Measurements from ENCODE around the gene PDE10A.
"Not testable (repeated sequence)": the region's sequence is repeated elsewhere in the genome, so short reads cannot be mapped to it uniquely, and the experiment has no call there.

Gene PDE10A

DNA sequence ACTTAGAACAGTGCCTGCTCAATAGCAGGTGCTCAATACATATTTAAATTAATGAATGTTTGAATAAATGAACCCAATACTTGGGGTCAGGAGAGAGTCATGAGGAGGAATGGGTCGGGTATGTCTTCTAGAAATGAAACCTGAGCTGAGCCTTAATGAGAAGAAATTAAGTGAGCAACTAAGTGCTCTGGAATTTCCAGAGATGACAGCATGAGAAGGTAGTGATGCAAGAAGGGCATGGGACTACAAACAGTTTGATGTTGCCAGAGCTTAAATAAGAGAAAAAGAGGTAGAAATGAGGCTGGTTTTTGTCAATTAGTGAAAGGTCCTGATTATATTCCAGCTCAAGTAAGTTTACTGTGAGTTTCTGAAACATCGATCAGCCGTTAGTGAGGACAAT, 82.9 kb downstream of the PDE10A start:
- DNase-seq = no peak

DNA sequence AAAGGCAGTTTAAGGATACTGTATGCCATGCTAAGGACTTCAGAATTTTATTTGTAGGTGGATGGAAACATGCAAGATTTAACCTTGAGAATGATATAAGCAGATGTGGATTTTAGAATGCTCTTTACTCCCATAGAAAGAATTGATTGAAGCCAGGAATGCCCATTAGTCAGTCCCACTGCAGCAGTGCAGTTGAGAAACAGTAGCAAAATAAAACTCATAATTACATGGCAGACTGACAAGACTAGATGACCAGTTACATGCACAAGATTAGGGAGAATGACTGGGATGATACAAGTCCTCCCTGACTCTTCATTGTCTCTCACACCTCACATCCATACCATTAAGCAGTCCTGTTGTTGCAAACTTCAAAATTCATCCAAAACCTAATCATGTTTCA, 83.9 kb downstream of the PDE10A start:
- no peak for DNase-seq

DNA sequence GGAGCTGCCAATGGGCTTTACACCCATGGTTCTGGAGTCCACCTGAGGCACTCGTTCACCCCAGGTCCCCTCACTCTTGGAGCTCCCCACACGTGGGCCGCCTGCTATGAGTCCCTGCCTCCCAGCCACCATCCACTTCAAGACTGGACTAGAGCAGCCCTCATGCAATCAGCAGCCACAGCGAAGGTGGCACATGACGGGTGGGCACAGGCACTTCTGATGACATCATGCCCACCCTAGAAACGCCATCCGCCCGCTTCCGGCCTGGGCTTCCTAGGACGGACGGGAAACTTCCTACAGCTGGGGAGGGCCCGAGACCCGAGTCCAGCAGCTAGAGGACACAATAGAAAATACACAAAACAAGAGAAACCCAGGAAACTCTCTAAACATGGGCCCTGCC, 85.5 kb downstream of the PDE10A start:
- no peak for DNase-seq

DNA sequence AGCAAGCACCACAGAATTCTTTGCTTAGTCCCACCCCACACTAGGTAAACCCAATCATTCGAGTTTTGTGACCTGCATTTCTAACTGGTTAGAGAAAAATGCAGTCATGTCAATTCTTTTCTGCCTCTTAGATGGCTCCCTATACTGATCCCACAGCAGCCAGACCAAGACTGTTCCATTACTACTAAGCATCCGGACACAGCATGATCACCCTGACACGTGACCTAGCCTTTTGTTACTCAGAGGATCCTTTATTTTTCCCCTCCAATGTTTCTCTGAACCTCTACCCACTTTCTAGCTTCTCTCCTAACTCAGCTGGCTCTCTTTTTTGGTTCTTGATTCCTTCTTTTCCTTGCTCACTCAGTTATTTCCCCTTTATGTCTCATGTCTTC, 87.9 kb downstream of the PDE10A start:
- DNase-seq = no peak

DNA sequence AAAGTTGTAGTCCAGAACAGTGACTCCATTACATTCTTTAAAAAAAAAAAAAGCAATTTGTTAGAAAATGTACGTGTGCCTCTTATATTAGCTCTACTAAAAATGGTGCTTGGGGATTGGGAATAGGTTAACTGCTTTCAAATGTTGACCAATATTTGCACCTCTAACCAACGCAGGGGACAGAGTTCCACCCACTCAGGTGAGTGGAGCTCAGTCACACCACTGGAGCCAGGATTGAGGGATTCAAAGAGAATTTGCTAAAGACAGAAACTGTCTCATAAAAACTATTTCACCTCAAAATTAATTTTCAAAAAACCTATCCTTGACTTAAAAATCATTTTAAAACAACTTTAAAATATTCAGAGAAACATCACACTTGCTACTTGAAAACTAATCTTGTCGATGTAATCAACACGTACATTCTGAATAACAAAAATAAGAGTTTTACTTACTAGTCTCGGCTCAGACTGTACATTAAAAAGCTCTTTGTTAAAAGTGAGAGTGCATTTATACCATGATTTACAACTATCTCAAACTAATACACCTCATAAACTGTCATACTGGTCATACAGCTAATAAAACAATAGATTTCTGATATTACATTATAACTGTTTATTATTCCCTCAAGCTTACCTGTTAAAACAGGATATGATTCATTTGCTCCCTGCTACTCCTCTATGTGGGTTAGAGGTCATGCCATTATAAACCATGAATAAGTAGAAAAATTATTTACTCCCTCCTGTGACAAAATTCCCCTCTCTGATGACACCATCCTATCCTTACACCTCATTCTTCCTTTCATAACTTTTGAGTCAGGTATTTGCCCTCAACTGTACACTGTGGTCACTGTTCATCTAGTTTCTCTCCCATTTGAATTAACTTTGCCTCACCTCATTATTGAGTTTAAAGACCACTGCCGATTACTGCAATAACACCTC, 88.6 kb downstream of the PDE10A start:
- no peak for DNase-seq

DNA sequence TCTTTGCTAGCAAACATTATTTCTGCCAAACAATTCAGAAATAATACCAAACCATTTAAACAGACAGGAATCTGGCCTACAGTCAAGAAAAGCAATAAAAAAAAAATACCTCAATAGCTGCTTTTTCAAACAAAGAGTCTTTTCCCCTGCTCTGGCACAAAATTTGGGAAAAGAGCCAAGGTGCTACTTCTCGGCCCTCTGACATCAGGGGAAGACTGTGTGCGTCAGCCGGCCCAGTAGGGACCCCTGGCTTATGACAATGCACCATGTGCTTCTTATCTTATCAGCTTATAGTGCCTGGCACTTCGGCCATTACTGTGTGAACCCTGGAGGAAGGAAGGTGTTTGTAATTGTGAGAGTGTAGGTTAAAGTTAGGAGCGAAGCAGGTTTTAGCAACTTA, 89.4 kb downstream of the PDE10A start:
- DNase-seq = no peak

DNA sequence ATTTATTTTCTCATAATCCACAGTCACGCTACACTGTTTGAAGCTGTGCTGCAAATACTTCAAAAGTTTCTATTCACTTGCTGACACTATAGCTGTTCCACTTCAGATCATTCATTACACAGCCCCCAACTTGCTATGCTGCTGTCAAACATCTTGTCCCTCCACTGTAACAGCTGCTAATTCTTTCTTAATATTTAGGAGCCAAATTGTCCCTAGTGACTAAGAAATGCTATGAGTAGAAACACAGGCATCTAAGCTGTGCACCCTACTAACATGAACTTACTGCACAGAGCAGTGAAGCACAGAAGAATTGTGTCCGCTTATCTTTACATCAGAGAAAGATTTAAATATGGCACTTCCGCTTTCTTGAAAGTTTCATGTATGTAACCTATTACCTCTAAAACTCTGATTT, 91.3 kb downstream of the PDE10A start:
- no peak for DNase-seq

DNA sequence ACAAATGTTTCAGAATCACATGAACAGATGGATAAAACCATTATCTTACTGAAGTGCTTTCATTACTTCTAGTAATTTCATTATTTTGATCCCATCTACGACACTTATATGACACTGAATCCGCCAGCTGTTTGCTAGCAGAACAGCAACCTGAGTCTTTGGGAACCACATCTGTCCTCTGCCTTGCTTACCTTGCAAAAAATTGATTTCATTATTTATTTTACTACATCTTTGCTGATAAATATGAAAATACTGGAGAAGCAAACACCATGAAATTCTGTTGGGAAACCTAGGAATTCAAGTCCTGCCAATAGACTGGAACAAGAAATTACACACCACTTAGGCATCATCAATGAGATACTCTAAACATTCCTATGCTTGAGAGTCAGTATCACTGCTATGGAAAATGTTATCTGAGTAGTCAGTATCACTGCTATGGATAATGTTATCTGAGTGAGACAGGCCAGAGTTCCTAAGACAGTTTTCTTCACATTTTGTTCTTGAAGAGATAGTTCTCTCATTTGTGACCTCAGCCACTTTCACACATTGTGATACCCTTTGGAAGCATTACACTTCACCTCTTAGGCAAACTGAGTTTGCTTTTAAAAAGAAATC, 91.9 kb downstream of the PDE10A start:
- no peak for DNase-seq

DNA sequence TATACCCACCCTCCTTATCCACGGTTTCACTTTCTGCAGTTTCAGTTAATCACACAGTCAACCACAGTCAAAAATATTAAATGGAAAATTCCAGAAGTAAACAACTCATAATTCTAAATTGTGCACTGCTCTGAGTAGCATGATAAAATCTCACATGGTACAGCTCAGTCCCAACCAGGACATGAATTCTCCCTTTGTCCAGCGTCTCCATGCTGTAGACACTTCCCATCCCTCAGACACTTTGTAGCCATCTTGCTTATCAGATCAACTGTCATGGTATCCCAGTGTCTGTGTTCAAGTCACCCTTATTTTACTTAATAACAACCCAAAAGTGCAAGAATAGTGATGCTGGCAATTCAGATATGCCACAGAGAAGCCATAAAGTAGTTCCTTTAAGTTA, 94.7 kb downstream of the PDE10A start:
- DNase-seq = no peak

DNA sequence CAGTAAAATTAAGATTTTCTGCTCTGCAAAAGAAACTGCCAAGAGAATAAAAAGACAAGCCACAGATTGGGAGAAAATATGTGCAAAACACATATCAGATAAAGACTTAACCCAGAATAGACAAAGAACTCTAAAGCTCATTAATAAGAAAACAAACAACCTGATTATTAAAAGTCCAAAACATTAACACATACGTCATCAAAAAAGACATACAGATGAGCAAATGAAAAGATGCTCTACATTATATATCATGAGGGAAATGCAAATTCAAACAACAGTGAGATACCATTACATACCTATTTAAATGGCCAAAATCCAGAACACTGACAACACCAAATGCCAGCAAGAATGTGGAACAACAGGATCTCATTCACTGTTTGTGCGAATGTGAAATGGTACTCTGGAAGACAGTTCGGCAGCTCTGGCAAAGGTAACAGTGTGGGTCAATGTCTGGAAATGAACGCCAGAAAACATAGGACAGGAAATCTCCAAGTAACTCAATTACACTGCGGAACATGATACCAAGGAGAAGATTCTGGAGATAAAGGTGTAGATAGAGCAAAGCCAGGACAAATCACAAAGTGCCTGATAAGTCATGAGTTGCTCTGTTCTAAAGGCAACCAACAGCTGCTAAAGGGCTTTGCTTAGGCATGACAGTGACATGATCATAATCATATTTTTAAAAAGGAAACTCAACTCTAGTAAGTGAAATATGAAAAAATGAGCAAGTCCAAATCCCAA, 96.8 kb downstream of the PDE10A start:
- no peak for DNase-seq

DNA sequence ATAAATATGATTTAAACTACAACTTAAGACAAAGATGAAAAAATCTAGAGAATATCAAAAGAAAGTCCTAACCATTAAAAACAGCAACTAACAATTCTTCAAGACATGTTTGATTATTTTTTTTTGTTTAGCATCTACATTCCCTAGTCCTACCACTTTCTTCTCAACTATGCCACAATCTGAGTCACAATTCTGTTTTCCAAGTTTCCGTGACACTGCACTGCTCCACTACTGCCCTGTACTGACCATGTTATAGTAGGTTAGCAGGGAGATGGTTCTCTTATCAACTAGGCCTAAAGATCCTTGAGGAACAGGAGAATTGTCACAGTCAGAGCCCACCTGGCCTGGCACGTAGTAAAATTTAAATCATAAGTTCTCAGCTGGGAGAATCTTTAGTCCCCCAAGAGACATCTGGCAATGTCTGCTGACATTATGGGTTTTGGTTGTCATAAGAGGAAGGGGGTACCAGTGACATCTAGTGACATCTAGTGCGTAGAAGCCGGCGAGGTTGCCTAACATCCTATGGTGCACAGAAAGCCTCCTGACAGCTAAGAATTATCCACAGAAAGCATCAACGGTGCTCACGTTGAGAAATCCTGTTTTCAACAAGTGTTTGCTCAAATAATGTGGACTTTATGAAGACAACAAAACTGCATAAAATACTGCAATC, 100.5 kb downstream of the PDE10A start:
- no peak for DNase-seq

DNA sequence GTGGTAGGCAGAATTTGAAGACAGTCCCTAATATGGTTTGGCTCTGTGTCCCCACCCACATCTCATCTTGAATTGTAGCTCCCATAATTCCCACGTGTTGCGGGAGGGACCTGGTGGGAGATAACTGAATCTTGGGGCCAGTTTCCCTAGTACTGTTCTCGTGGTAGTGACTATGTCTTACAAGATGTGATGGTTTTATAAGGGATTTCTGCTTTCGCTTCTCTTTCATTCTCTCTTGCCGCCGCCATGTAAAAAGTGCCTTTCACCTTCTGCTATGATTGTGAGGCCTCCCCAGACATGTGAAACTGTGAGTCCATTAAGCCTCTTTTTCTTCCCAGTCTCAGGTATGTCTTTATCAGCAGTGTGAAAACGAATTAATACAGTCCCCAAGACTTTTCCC, 103.4 kb downstream of the PDE10A start:
- DNase-seq = no peak

DNA sequence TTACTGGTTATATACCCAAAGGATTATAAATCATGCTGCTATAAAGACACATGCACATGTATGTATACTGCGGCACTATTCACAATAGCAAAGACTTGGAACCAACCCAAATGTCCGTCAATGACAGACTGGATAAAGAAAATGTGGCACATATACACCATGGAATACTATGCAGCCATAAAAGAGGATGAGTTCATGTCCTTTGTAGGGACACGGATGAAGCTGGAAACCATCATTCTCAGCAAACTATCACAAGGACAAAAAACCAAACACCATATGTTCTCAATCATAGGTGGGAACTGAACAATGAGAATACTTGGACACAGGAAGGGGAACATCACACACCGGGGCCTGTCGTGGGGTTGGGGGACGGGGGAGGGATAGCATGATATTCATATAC, 104.9 kb downstream of the PDE10A start:
- DNase-seq = not testable (repeated sequence)

DNA sequence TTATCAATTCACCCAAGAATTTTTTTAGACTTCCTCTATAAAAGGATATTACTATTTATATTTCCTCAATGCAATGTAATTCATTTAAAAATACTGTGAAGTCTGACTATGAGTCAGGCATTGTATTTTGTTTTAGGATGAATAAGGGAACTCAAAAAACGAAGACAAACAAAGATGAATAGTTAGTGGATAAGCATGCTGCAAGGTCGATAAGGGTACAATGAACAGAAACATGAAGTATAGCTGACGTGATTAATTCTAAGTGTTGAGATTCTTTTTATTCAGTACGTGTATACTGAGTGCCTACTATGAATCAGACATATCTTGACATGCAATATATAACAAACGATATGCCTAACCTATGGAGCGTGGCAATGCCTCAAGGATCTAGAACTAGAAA, 105.4 kb downstream of the PDE10A start:
- no peak for DNase-seq

DNA sequence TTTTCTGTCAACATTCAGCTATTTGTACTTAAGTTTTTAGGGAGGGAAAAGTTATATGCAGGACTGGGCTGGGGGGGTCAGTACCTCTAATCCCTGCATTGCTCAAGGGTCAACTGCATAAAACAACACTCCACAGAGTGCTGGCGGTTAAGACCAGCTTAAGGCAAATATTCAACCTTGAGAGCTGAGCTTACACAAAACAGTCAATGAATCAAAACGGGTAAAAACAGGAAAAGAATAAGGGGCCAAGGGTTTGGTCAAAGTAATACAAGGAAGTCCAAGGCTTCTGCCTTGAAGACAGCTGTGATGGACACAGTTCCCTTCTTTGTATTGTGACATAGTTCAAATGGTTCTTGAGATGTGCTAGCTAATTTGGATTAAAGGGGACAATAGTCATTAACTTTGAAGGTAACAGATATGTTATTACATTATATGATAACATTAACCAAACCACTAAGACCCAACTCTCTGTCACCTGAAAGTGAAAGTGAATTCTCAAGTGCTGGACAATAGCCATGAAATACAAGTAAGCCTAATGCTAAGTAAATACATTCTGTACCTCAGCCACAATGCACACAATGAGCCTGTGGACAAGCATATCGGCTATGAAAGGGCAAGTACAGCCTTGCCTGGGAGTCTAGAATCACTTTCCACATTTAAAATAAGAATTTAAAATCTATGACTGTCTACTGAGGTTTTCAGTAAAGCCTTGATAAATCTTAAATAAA, 106.8 kb downstream of the PDE10A start:
- DNase-seq = no peak

DNA sequence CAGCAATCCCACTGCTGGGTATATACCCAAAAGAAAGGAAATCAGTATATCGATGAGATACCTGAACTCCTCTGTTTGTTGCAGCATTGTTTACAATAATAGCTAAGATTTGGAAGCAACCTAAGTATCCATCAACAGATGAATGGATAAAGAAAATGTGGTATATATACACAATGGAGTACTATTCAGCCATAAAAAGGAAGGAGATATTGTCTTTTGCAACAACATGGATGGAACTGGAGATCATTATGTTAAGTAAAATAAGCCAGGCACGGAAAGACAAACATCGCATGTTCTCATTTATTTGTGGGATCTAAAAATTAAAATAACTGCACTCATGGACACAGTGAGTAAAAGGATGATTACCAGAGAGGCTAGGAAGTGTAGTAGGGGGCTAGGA, 108.4 kb downstream of the PDE10A start:
- not testable (repeated sequence) for DNase-seq

DNA sequence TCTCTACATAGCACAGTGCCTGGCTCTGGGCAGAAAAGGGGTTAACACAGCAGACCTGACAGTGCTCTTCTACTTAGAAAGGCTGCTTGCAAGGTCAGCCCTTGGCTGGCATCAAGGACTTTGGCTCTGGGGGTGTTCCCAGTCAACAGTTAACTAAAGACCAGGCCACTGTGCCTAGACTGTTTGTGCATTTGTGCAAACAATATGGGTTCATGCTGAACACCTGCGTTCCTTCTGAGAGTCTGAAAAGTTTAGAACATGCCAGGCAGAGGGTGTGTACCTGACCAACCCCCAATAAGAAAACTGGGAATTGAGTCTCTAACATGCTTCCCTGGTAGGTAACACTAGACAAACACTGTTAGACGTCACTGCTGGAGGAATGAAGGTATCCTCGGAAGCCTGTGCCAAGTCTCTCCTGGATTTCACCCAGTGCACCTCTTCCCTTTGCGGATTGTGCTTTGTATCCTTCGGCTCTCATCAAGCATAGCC, 110.7 kb downstream of the PDE10A start:
- DNase-seq = no peak

DNA sequence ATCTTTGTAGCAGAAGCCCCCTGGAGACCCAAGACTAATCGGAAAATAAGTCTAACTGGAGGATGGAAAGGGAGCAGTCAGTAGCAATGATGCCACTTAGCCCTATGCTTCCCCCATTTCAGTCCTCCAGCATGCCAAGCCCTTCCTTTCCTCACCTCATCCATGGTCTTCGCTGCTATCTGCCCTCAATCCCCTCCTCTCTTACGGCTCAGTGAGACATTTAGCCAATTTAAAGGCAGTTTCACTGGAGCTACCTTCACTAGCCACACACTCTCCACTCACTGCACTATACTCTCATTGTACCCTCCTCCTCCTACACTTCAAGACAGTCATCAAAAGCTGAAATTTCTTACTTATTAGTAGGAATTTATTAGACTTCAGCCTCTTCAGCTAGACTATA, 111.2 kb downstream of the PDE10A start:
- DNase-seq = no peak

DNA sequence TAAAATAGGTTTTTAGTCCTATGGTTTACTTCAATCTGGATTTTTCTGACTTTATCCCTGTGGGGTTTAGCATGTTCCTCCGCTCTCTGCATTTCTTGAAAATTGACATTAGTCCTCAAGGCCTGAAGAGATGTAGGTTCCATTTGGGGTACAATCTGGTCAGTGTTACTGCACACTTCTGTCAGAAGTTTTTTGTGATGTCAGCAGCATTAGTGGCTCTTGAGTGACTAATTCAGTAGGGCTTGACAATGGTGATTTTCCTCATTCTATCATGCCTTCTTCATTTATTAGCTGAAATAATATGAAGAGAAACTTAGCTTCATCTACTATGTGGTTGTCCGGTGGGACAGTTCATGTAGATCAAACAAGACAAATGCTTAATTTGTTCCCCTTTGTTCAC, 114.6 kb downstream of the PDE10A start:
- no peak for DNase-seq

DNA sequence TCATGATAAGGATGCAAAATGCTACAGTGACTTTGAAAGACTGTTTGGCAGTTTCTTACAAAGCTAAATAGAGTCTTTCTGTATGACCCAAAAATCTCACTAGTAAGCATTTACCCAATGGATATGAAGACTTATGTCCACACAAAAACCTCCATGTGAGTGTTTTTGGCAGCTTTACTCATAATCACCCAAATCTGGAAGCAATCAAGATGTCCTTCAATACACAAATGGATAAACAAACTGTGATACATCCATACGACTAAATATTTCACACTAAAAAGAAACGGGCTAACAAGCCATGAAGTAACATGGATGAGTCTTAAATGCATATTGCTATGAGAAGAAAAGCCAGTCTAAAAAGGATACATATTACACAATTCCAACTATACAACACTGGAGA, 117.2 kb downstream of the PDE10A start:
- DNase-seq = no peak

DNA sequence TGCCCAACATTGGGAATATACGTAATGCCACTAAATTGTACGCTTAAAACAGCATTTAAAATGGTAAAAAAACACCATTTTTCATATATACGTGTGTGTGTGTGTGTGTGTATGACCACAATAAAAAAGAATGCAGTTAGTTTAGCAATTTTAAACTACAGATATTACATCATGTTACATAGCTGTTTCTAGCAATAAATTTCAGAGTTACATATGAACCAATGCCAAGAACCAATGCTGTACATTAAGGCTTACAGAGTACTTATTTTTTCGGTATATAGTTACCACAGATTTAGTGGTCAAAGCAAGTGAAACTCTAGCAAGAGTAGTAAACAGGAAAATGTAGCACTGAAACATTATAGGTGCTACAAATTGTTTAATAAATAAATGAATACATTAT, 119.3 kb downstream of the PDE10A start:
- no peak for DNase-seq

DNA sequence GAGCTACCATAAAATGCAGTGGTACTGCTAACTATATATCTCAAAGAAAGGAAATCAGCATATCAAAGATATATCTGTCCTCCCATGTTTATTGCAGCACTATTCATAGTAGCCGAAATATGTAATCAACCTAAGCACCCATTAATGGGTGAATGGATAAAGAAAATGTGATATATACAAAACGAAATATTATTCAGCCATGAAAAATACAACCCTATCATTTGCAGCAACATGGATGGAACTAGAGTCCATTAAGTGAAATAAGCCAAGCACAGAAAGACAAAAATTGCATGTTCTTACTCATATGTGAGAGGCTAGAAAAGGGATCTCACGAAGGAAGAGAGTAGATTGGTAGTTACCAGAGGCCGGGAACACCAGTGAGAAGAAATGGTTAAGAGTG, 126.1 kb downstream of the PDE10A start:
- DNase-seq = no peak

Measured in SW 1271 (cell line).